Ovary (tissue), 3 donors: ENCODE results near the gene CACNA1C.

ENCODE experiments used
- POLR2A ChIP-seq: fragments of 450-650 bp; IDR thresholded peaks from one replicate; pipeline ENCODE4 v1.6.1; 2017; ENCODE audit warnings: antibody characterized with exemption, mild to moderate bottlenecking, moderate library complexity
- TF ChIP-seq, protein P1 (sequence below), 3 donors: fragments of 450-650 bp in 2 of 3; fragments of 200-600 bp in 1 of 3; IDR thresholded peaks; one replicate each; pipeline versions ENCODE4 v1.5.1 to v1.8.0; 2016 to 2022; ENCODE audit warnings: antibody characterized with exemption in 3 of 3, mild to moderate bottlenecking in 1 of 3
- donor health status: DM: no; HTN: no; CAD: no.

DNA sequence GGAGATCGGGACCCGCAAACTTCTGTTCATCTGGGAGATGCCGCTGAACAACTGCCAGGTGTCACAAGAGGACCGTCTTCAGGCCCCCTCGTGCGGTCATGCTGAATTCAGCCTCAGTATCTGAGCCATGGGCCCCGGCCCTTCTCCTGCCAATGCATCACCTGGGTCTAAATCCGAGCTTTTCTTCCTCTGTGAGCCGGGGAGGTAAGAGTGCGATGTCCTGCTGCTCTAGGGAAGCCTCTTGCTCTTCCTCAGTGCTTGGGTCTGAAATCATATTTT lies 586.2 kb downstream of the CACNA1C start:
- no peak for TF ChIP-seq POLR2A
- TF ChIP-seq, protein P1, sequence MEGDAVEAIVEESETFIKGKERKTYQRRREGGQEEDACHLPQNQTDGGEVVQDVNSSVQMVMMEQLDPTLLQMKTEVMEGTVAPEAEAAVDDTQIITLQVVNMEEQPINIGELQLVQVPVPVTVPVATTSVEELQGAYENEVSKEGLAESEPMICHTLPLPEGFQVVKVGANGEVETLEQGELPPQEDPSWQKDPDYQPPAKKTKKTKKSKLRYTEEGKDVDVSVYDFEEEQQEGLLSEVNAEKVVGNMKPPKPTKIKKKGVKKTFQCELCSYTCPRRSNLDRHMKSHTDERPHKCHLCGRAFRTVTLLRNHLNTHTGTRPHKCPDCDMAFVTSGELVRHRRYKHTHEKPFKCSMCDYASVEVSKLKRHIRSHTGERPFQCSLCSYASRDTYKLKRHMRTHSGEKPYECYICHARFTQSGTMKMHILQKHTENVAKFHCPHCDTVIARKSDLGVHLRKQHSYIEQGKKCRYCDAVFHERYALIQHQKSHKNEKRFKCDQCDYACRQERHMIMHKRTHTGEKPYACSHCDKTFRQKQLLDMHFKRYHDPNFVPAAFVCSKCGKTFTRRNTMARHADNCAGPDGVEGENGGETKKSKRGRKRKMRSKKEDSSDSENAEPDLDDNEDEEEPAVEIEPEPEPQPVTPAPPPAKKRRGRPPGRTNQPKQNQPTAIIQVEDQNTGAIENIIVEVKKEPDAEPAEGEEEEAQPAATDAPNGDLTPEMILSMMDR (IDR thresholded peaks at IDR 0.05): no peak
